IMR-90 (cell line): Measurements from ENCODE around the gene AIFM2. TPM values are rescaled to one million over a fixed set of nuclear protein-coding genes. Genes with fewer than 3 reads are reported as not detected.
A peak's percentile ranks its signal among the peaks of the same experiment; 100 is the strongest.

Experiments used
- ATAC-seq: fragments of 200-7000 bp; cut with Tn5 transposase; 2 replicates; pipeline ENCODE4 v1.9.1; 2020; ENCODE audit warnings: low read depth, mild to moderate bottlenecking, moderate library complexity
- BruUV-seq: library from RNA; stranded (reverse); fragments of 400-500 nt; replicated peaks from 2 replicates; lab custom pipeline; 2021; lab: Mats Ljungman, UMichigan
- CTCF ChIA-PET: fragments of 300-600 bp; formaldehyde crosslinking; extraction: SDS; loops from one replicate; lab custom pipeline; 2021; ENCODE audit warnings: antibody characterized with exemption; lab: Yijun Ruan, JAX
- POLR2A ChIA-PET: fragments of 300-600 bp; sonication (Branson Sonifier 250); formaldehyde crosslinking; loops from one replicate; lab custom pipeline; 2022; ENCODE audit warnings: antibody characterized with exemption; ENCODE audit not compliant: unreplicated experiment; lab: Charles Lee
- DNase-seq: peaks from one replicate; pipeline ENCODE4 v3.0.0; 2013
- H2AFZ ChIP-seq: replicated peaks from 2 replicates; pipeline ENCODE3; 2013; ENCODE audit warnings: low read length, mild to moderate bottlenecking; ENCODE audit not compliant: poor library complexity
- H2AK5ac ChIP-seq: 2 replicates; pipeline ENCODE4 v1.6.1; 2013; ENCODE audit warnings: low read depth, low read length, inconsistent platforms
- H2AK9ac ChIP-seq: replicated peaks from 2 replicates; pipeline ENCODE3; 2013; ENCODE audit warnings: mild to moderate bottlenecking, low read depth, low read length, moderate library complexity; ENCODE audit not compliant: poor library complexity
- H2BK120ac ChIP-seq: 2 replicates; pipeline ENCODE4 v1.6.1; 2013; ENCODE audit warnings: low read depth, low read length, inconsistent platforms
- H2BK15ac ChIP-seq: 3 replicates; pipeline ENCODE4 v1.6.1; 2013; ENCODE audit warnings: low read depth, low read length, inconsistent platforms
- H2BK20ac ChIP-seq: 2 replicates; pipeline ENCODE4 v1.6.1; 2013; ENCODE audit warnings: low read depth, mild to moderate bottlenecking, inconsistent platforms, low read length, moderate library complexity
- H2BK5ac ChIP-seq: 2 replicates; pipeline ENCODE4 v1.6.1; 2013; ENCODE audit warnings: mild to moderate bottlenecking, low read depth, low read length, inconsistent platforms; ENCODE audit not compliant: poor library complexity, severe bottlenecking
- H3K14ac ChIP-seq: replicated peaks from 2 replicates; pipeline ENCODE4 v1.6.1; 2013; ENCODE audit warnings: low read depth, low read length, inconsistent platforms
- H3K18ac ChIP-seq: 2 replicates; pipeline ENCODE4 v1.6.1; 2013; ENCODE audit warnings: low read depth, low read length, control low read depth
- H3K23ac ChIP-seq: 2 replicates; pipeline ENCODE4 v1.6.1; 2013; ENCODE audit warnings: low read depth, low read length, inconsistent platforms
- H3K27ac ChIP-seq: 2 replicates; pipeline ENCODE4 v1.5.1; 2013; ENCODE audit warnings: mild to moderate bottlenecking, control low read depth, low read length; ENCODE audit not compliant: insufficient read depth
- H3K27me3 ChIP-seq: 2 replicates; pipeline ENCODE4 v1.6.1; 2013; ENCODE audit warnings: low read length; ENCODE audit not compliant: control insufficient read depth, insufficient read depth
- H3K36me3 ChIP-seq: 2 replicates; pipeline ENCODE4 v1.6.1; 2013; ENCODE audit warnings: low read length, mixed read lengths; ENCODE audit not compliant: control insufficient read depth, insufficient read depth
- H3K4ac ChIP-seq: 2 replicates; pipeline ENCODE4 v1.6.1; 2013; ENCODE audit warnings: low read depth, low read length, inconsistent platforms
- H3K4me1 ChIP-seq: 2 replicates; pipeline ENCODE4 v1.6.1; 2013; ENCODE audit warnings: low read length, mixed read lengths; ENCODE audit not compliant: control insufficient read depth, insufficient read depth
- H3K4me2 ChIP-seq: 2 replicates; pipeline ENCODE4 v1.6.1; 2013; ENCODE audit warnings: low read depth, mild to moderate bottlenecking, control low read depth, low read length, moderate library complexity
- H3K4me3 ChIP-seq: 2 replicates; pipeline ENCODE4 v1.5.1; 2013; ENCODE audit warnings: low read depth, mild to moderate bottlenecking, control low read depth, low read length, moderate library complexity; ENCODE audit not compliant: insufficient read depth
- H3K56ac ChIP-seq: 2 replicates; pipeline ENCODE4 v1.6.1; 2013; ENCODE audit warnings: low read length, inconsistent platforms; ENCODE audit not compliant: insufficient read depth; ENCODE audit errors: extremely low read depth
- H3K79me1 ChIP-seq, 2 experiments: 2 replicates each; pipeline ENCODE4 v1.6.1; 2013; ENCODE audit warnings: low read length in 2 of 2, inconsistent platforms in 1 of 2, low read depth in 1 of 2
- H3K9ac ChIP-seq: 2 replicates; pipeline ENCODE4 v1.6.1; 2013; ENCODE audit warnings: low read depth, low read length, control low read depth
- H3K9me1 ChIP-seq: 2 replicates; pipeline ENCODE4 v1.6.1; 2013; ENCODE audit warnings: low read length, inconsistent platforms; ENCODE audit not compliant: insufficient read depth
- H3K9me3 ChIP-seq: 2 replicates; pipeline ENCODE4 v1.6.1; 2013; ENCODE audit warnings: low read length; ENCODE audit not compliant: control insufficient read depth, insufficient read depth
- H4K20me1 ChIP-seq: 2 replicates; pipeline ENCODE4 v1.6.1; 2013; ENCODE audit warnings: low read length, inconsistent platforms; ENCODE audit not compliant: insufficient read depth
- H4K5ac ChIP-seq: 2 replicates; pipeline ENCODE4 v1.6.1; 2013; ENCODE audit warnings: mild to moderate bottlenecking, low read depth, low read length, control low read depth
- H4K8ac ChIP-seq, 2 experiments: 2 replicates each; pipeline ENCODE4 v1.6.1; 2013; ENCODE audit warnings: low read depth in 2 of 2, low read length in 2 of 2, control low read depth in 1 of 2, inconsistent platforms in 1 of 2
- H4K91ac ChIP-seq: 2 replicates; pipeline ENCODE4 v1.6.1; 2013; ENCODE audit warnings: low read depth, low read length, inconsistent platforms; ENCODE audit not compliant: insufficient read depth
- BHLHE40 ChIP-seq: fragments of 150-350 bp; IDR thresholded peaks from 2 replicates; pipeline ENCODE4 v1.6.1; 2016; ENCODE audit warnings: mild to moderate bottlenecking, low read depth, low read length
- CHD1 ChIP-seq: IDR thresholded peaks from 2 replicates; pipeline ENCODE4 v1.6.1; 2012; ENCODE audit warnings: low read depth, low read length, improper control_type of control experiment
- FOS ChIP-seq: fragments of 150-350 bp; IDR thresholded peaks from 2 replicates; pipeline ENCODE4 v1.6.1; 2016; ENCODE audit warnings: low read depth, low read length
- MAZ ChIP-seq: IDR thresholded peaks from 2 replicates; pipeline ENCODE4 v1.6.1; 2012; ENCODE audit warnings: low read depth, mild to moderate bottlenecking, low read length, improper control_type of control experiment, moderate library complexity, borderline replicate concordance
- NFE2L2 ChIP-seq: fragments of 150-350 bp; IDR thresholded peaks from 2 replicates; pipeline ENCODE4 v1.6.1; 2016; ENCODE audit warnings: low read depth, mild to moderate bottlenecking, low read length
- POLR2A ChIP-seq: IDR thresholded peaks from 2 replicates; pipeline ENCODE4 v1.6.1; 2012; ENCODE audit warnings: mild to moderate bottlenecking, low read depth, low read length
- RAD21 ChIP-seq: IDR thresholded peaks from 2 replicates; pipeline ENCODE4 v1.6.1; 2012; ENCODE audit warnings: low read length, improper control_type of control experiment
- SMC3 ChIP-seq: fragments of 150-350 bp; IDR thresholded peaks from 2 replicates; pipeline ENCODE4 v1.6.1; 2016; ENCODE audit warnings: low read depth, mild to moderate bottlenecking, antibody characterized with exemption, low read length, moderate library complexity
- WGBS, 2 experiments: methylation state at CpG; one replicate each; pipeline versions ENCODE4 v1.1.5 to v1.1.7; 2013; ENCODE audit warnings: missing lambda C conversion rate in 2 of 2; ENCODE audit not compliant: insufficient read length in 1 of 2; ENCODE audit errors: extremely low coverage in 2 of 2; 5-methylcytosine and 5-hydroxymethylcytosine counted together
- dilution Hi-C: fragments of 300-500 bp; cut with HindIII; formaldehyde crosslinking; loops from one replicate; pipeline ENCODE4 v1.14.3; 2018; ENCODE audit warnings: low sequenced_read_pairs; ENCODE audit not compliant: unreplicated experiment
- in situ Hi-C: fragments of 300-500 bp; cut with MboI; formaldehyde crosslinking; loops from 3 replicates; pipeline ENCODE4 v1.14.3; 2019; ENCODE audit warnings: low sequenced_read_pairs, inconsistent platforms, mixed read lengths
- intact Hi-C: fragments of 100-400 bp; cut with micrococcal nuclease; formaldehyde crosslinking; loops from 2 replicates; pipeline ENCODE4 v1.10.0; 2022
- polyA plus RNA-seq, 3 experiments: library from polyadenylated mRNA; depleted of rRNA; stranded (reverse); fragments of >200 nt; gene quantifications; 2 replicates each; pipeline ENCODE4 v1.2.3, GENCODE V29; 2012; ENCODE audit warnings: low replicate concordance in 1 of 3
- total RNA-seq: library from RNA; depleted of rRNA; stranded (reverse); fragments of >200 nt; gene quantifications from 2 replicates; pipeline ENCODE4 v1.2.3, GENCODE V29; 2012
- TF ChIP-seq, protein P1 (sequence below): fragments of 150-350 bp; IDR thresholded peaks from 2 replicates; pipeline ENCODE4 v1.6.1; 2016; ENCODE audit warnings: low read depth, mild to moderate bottlenecking, low read length, moderate library complexity, borderline replicate concordance

The AIFM2 gene
- total and polyA plus RNA-seq, 2 of the 4 experiments (the other 2 are of a cell fraction): 2.0 to 4.6 TPM

GRCh38 chr10:70145166-70145665, 12.6 kb upstream of the AIFM2 start:
- Histone ChIP-seq H4K91ac (no peak overlapping the region), H3K4me1 (peaks cover 11% of the 10 kb centered on the region), H3K14ac (peak overlapping the region; percentile 55; the same call in 1 of the 2 replicates), H2BK20ac (no peak overlapping the region), H2AK5ac (peak overlapping the region; percentile 50; the same call in 1 of the 2 replicates), H3K4ac (peak overlapping the region; percentile 77), H4K5ac (peak overlapping the region; percentile 1; the same call in 1 of the 2 replicates), H3K4me2 (peak overlapping the region; percentile 63), H3K9me3 (no peaks in the 10 kb centered on the region), H3K27ac (peak overlapping the region; percentile 54), H4K20me1 (peaks cover 49% of the 10 kb centered on the region), H2AFZ (peak overlapping the region; percentile 98), H3K27me3 (no peaks in the 10 kb centered on the region), H3K4me3 (peak overlapping the region; percentile 49), H2BK15ac (no peak overlapping the region), H3K18ac (no peak overlapping the region), H3K23ac (peak overlapping the region; percentile 19; the same call in 1 of the 2 replicates), H3K9me1 (peaks cover 13% of the 10 kb centered on the region; the same call in 1 of the 2 replicates), H2AK9ac (peak overlapping the region; percentile 80), H3K79me1 (peaks cover 35 to 61% of the 10 kb centered on the region in 2 experiments), H2BK5ac (peak overlapping the region; percentile 39), H4K8ac (peak overlapping the region; percentile 6 to 55; a peak in 2 of 4 replicates), H3K56ac (no peak overlapping the region; the same call in 1 of the 2 replicates), H2BK120ac (no peak overlapping the region), H3K9ac (peak overlapping the region; percentile 40), H3K36me3 (peaks cover 13% of the 10 kb centered on the region)
- ATAC-seq (no peak), DNase-seq (no peak)
- dilution Hi-C loops (no loop called here), intact Hi-C loops (loop anchor here (10.0 kb wide), 2 partner anchors 170 to 340 kb away; partner anchors contain the start of gene COL13A1), in situ Hi-C loops (no loop called here)
- 21% methylated on average over 17 of the region's 28 CpGs; no CpG with 5 or more reads in 1 of the 2 experiments for WGBS, 2 experiments
- TF ChIP-seq BHLHE40 (no peak), CHD1 (no peak), MAZ (no peak), NFE2L2 (no peak), RAD21 (no peak), FOS (no peak), POLR2A (no peak), SMC3 (no peak)
- TF ChIP-seq, protein P1, sequence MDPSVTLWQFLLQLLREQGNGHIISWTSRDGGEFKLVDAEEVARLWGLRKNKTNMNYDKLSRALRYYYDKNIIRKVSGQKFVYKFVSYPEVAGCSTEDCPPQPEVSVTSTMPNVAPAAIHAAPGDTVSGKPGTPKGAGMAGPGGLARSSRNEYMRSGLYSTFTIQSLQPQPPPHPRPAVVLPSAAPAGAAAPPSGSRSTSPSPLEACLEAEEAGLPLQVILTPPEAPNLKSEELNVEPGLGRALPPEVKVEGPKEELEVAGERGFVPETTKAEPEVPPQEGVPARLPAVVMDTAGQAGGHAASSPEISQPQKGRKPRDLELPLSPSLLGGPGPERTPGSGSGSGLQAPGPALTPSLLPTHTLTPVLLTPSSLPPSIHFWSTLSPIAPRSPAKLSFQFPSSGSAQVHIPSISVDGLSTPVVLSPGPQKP: no peak
- no TSS peak for BruUV-seq
- CTCF ChIA-PET: interaction anchor here (0.9 to 1.6 kb wide), 2 partner anchors 11 to 30 kb away, joined by 3 to 6 read pairs; no protein-coding TSS in a partner anchor
- POLR2A ChIA-PET: no interaction called here
